GM12878 (cell line): ENCODE results near the gene HSPBAP1.

ENCODE experiments used
- CTCF ChIP-seq, 3 experiments: IDR thresholded peaks in 2 of 3; conservative IDR thresholded peaks in 1 of 3; 2 replicates each; pipeline ENCODE4 v1.5.1; 2011; ENCODE audit warnings: low read depth in 3 of 3, low read length in 3 of 3, mild to moderate bottlenecking in 3 of 3, control low read depth in 2 of 3, moderate library complexity in 2 of 3, inconsistent platforms in 1 of 3, mixed read lengths in 1 of 3; ENCODE audit not compliant: control insufficient read depth in 2 of 3, insufficient read depth in 1 of 3; ENCODE audit errors: extremely low read depth in 1 of 3
- EP300 ChIP-seq, 2 experiments: fragments of 150-350 bp in 1 of 2; IDR thresholded peaks; 2 replicates each; pipeline ENCODE4 v1.6.1; 2011 to 2012; ENCODE audit warnings: low read depth in 2 of 2, low read length in 2 of 2, borderline replicate concordance in 1 of 2, improper control_type of control experiment in 1 of 2, inconsistent platforms in 1 of 2; ENCODE audit not compliant: control insufficient read depth in 1 of 2
- EZH2 ChIP-seq: IDR thresholded peaks from 2 replicates; pipeline ENCODE4 v1.6.1; 2012; ENCODE audit warnings: low read depth, mild to moderate bottlenecking, control low read depth, inconsistent platforms, low read length, borderline replicate concordance; ENCODE audit not compliant: control insufficient read depth
- TAF1 ChIP-seq: IDR thresholded peaks from 2 replicates; pipeline ENCODE4 v1.6.1; 2011; ENCODE audit warnings: mild to moderate bottlenecking, low read depth, low read length, borderline replicate concordance
- TCF3 ChIP-seq: IDR thresholded peaks from 2 replicates; pipeline ENCODE4 v1.6.1; 2012; ENCODE audit warnings: low read depth, mild to moderate bottlenecking, low read length, borderline replicate concordance; ENCODE audit not compliant: insufficient read depth
- USF2 ChIP-seq: IDR thresholded peaks from 2 replicates; pipeline ENCODE4 v1.6.1; 2011; ENCODE audit warnings: low read depth, low read length, improper control_type of control experiment, borderline replicate concordance
- ZNF274 ChIP-seq: IDR thresholded peaks from one replicate; pipeline ENCODE4 v1.8.0; 2011; ENCODE audit not compliant: insufficient read length, insufficient read depth
- TF ChIP-seq, protein P1 (sequence below): IDR thresholded peaks from 2 replicates; pipeline ENCODE4 v1.6.1; 2012; ENCODE audit warnings: low read length, inconsistent platforms
- TF ChIP-seq, protein P2 (sequence below): IDR thresholded peaks from 2 replicates; pipeline ENCODE4 v1.6.1; 2011; ENCODE audit warnings: borderline replicate concordance, low read depth, mild to moderate bottlenecking, moderate library complexity, mixed read lengths, low read length; ENCODE audit not compliant: insufficient read depth; ENCODE audit errors: extremely low read length

- TF ChIP-seq, protein P1, sequence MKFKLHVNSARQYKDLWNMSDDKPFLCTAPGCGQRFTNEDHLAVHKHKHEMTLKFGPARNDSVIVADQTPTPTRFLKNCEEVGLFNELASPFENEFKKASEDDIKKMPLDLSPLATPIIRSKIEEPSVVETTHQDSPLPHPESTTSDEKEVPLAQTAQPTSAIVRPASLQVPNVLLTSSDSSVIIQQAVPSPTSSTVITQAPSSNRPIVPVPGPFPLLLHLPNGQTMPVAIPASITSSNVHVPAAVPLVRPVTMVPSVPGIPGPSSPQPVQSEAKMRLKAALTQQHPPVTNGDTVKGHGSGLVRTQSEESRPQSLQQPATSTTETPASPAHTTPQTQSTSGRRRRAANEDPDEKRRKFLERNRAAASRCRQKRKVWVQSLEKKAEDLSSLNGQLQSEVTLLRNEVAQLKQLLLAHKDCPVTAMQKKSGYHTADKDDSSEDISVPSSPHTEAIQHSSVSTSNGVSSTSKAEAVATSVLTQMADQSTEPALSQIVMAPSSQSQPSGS: no peak
- TF ChIP-seq TAF1 (no peak), USF2 (no peak), ZNF274 (no peak), TCF3 (no peak), EZH2 (no peak), EP300 (IDR thresholded peaks at IDR 0.05; ENCODE audit: borderline replicate concordance in 1 of 2, control insufficient read depth in 1 of 2, low read depth in 2 of 2, low read length in 2 of 2) (no peak), CTCF (IDR thresholded peaks at IDR 0.05 in 2 of 3, conservative IDR thresholded peaks at IDR 0.05 in 1 of 3; ENCODE audit: control insufficient read depth in 2 of 3, extremely low read depth in 1 of 3, insufficient read depth in 1 of 3, low read depth in 3 of 3, low read length in 3 of 3) (no peak)
- TF ChIP-seq, protein P2, sequence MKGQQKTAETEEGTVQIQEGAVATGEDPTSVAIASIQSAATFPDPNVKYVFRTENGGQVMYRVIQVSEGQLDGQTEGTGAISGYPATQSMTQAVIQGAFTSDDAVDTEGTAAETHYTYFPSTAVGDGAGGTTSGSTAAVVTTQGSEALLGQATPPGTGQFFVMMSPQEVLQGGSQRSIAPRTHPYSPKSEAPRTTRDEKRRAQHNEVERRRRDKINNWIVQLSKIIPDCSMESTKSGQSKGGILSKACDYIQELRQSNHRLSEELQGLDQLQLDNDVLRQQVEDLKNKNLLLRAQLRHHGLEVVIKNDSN: no peak
Measured at GRCh38 chr3:122774564-122774963, 19.1 kb downstream of the HSPBAP1 start.
